ENCODE measurements around the gene SMIM41.

DNA sequence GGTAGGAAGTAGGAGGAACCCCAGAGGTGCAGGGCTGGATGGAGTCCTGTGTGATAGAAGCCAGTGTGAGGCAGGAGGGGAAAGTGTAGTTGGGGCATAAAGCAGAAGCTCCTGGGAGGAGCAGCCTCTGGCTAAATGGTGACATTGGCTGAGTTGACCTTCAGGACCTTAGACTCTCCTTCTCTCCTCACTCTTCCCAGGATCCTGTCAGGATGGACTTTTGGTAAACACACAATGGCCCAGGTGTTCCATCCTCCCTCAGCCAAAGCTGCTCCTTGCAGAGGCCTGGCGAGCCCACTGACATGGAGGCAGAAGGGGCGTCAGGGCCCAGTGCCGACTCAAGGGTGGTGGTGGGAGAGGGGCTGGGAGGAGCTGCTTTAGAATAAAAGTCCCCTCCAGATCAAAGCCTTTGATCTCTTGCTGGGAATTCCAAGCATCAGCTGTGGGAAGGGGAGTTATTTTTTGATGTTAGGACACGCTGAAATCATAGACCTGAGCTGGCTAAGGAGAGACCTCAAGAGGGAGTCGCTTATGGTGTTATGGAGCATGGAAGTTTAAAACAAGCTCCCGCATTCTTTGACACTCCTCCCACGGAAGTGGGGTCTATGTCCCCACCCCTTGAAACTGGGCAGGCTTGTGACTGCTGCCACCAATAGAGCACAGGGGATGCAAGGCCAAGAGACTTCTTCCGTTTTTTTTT is 44.1 kb downstream of the SMIM41 start:
- TF ChIP-seq, protein P1, sequence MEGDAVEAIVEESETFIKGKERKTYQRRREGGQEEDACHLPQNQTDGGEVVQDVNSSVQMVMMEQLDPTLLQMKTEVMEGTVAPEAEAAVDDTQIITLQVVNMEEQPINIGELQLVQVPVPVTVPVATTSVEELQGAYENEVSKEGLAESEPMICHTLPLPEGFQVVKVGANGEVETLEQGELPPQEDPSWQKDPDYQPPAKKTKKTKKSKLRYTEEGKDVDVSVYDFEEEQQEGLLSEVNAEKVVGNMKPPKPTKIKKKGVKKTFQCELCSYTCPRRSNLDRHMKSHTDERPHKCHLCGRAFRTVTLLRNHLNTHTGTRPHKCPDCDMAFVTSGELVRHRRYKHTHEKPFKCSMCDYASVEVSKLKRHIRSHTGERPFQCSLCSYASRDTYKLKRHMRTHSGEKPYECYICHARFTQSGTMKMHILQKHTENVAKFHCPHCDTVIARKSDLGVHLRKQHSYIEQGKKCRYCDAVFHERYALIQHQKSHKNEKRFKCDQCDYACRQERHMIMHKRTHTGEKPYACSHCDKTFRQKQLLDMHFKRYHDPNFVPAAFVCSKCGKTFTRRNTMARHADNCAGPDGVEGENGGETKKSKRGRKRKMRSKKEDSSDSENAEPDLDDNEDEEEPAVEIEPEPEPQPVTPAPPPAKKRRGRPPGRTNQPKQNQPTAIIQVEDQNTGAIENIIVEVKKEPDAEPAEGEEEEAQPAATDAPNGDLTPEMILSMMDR (IDR thresholded peaks at IDR 0.05 in 4 of 5, conservative IDR thresholded peaks at IDR 0.05 in 1 of 5): no peak
- TF ChIP-seq POLR2A (IDR thresholded peaks at IDR 0.05): no peak
